PC-9 (cell line): Measurements from ENCODE around the gene SYPL2. TPM values are rescaled to one million over a fixed set of nuclear protein-coding genes. Genes with fewer than 3 reads are reported as not detected.

Source experiments
- BruUV-seq: library from RNA; stranded (reverse); fragments of 400-500 nt; replicated peaks from 2 replicates; lab custom pipeline; 2021; lab: Mats Ljungman, UMichigan
- CTCF ChIA-PET: fragments of 300-600 bp; sonication (Branson Sonifier 250); formaldehyde crosslinking; loops from one replicate; lab custom pipeline; 2022; ENCODE audit warnings: antibody characterized with exemption; lab: Charles Lee
- POLR2A ChIA-PET: fragments of 300-600 bp; sonication (Branson Sonifier 250); formaldehyde crosslinking; loops from one replicate; lab custom pipeline; 2022; ENCODE audit warnings: antibody characterized with exemption; ENCODE audit not compliant: unreplicated experiment; lab: Charles Lee
- DNase-seq, 2 experiments: peaks; one replicate each; pipeline versions ENCODE4 v3.0.0 to v3.0.0-alpha.2; 2015 to 2022; ENCODE audit warnings: mixed read lengths in 1 of 2
- H2AFZ ChIP-seq: fragments of 200-600 bp; sonication (generic); 2 replicates; pipeline ENCODE4 v1.8.1; 2017; ENCODE audit warnings: antibody characterized with exemption
- H3F3A ChIP-seq: fragments of 200-600 bp; sonication (generic); 2 replicates; pipeline ENCODE4 v1.8.1; 2017; ENCODE audit warnings: antibody characterized with exemption, mild to moderate bottlenecking, low read depth; ENCODE audit not compliant: insufficient read depth
- H3K27ac ChIP-seq: fragments of 200-600 bp; sonication (generic); 2 replicates; pipeline ENCODE4 v1.6.1; 2016; ENCODE audit warnings: mixed run types
- H3K27me3 ChIP-seq: fragments of 200-600 bp; sonication (generic); 2 replicates; pipeline ENCODE4 v1.6.1; 2016; ENCODE audit warnings: low read depth, mixed run types; ENCODE audit not compliant: insufficient read depth
- H3K36me3 ChIP-seq: fragments of 200-600 bp; sonication (generic); 2 replicates; pipeline ENCODE4 v1.6.1; 2016; ENCODE audit warnings: low read depth, mixed run types
- H3K4me1 ChIP-seq: fragments of 200-600 bp; sonication (generic); replicated peaks from 2 replicates; pipeline ENCODE4 v1.6.1; 2016; ENCODE audit warnings: mixed run types; ENCODE audit not compliant: insufficient read depth
- H3K4me2 ChIP-seq: fragments of 200-600 bp; sonication (generic); 2 replicates; pipeline ENCODE4 v1.6.1; 2017; ENCODE audit warnings: mixed run types
- H3K4me3 ChIP-seq: fragments of 200-600 bp; sonication (generic); 2 replicates; pipeline ENCODE4 v1.6.1; 2016; ENCODE audit warnings: mixed run types
- H3K79me2 ChIP-seq: fragments of 200-600 bp; sonication (generic); 2 replicates; pipeline ENCODE4 v1.6.1; 2017; ENCODE audit warnings: low read depth, mixed run types
- H3K9me2 ChIP-seq: fragments of 200-600 bp; sonication (generic); 2 replicates; pipeline ENCODE4 v1.8.1; 2017; ENCODE audit warnings: mild to moderate bottlenecking; ENCODE audit not compliant: insufficient read depth
- H3K9me3 ChIP-seq: fragments of 200-600 bp; sonication (generic); 2 replicates; pipeline ENCODE4 v1.8.1; 2016; ENCODE audit warnings: low read depth; ENCODE audit not compliant: insufficient read depth
- H4K20me1 ChIP-seq: fragments of 200-600 bp; sonication (generic); 2 replicates; pipeline ENCODE4 v1.8.1; 2017; ENCODE audit not compliant: insufficient read depth
- EZH2 ChIP-seq: fragments of 200-600 bp; sonication (generic); IDR thresholded peaks from 2 replicates; pipeline ENCODE4 v1.8.0; 2017; ENCODE audit warnings: antibody characterized with exemption, low read depth
- intact Hi-C: fragments of 100-400 bp; cut with micrococcal nuclease; formaldehyde crosslinking; loops from one replicate; pipeline ENCODE4 v1.10.0; 2022; ENCODE audit not compliant: unreplicated experiment
- total RNA-seq: library from RNA; stranded (reverse); gene quantifications from 2 replicates; pipeline ENCODE4 v1.2.3, GENCODE V29; 2021
- TF ChIP-seq, protein P1 (sequence below): fragments of 200-600 bp; sonication (generic); conservative IDR thresholded peaks from 2 replicates; pipeline ENCODE4 v1.6.1; 2017; ENCODE audit warnings: mixed run types, antibody characterized with exemption, mild to moderate bottlenecking, moderate library complexity

Gene SYPL2
- total RNA-seq, 1 experiment from 2014 or later, result 0.09 TPM

DNA sequence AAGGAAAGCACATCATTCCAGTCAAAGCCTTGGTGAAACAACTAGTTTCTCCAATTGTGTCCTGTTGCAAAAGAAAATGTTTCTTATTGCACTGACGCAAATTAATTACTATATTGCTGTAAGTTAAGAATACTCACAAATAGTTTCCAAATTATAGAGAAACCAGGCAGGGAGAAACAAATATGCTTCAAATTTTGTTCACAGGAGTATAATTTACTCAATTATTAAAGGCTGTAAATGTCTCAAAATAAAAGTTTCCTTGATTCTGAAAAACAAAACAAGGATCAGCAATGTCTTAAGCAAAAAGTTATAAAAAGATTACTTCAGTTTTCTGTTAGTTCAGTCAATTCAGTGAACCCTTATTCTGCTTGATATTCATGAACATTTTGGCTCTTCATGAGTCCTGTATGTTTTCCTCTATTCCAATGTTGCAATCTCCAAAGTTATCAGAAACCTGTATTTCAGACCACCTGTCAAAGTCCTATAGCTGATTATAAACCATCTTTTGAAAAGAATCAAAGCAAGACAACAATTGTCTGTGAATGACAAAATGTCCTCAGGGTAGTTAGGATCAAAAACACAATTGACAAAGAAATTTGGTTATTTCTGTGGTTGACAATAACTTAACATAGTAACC is 11.7 kb upstream of the SYPL2 start:
- no peaks in the 10 kb centered on the region for H3K36me3 ChIP-seq
- BruUV-seq, result no TSS peak
- no peak overlapping the region for H3K4me3 ChIP-seq
- no peak for DNase-seq
- no peak overlapping the region for H3K27ac ChIP-seq
- H3F3A ChIP-seq, result no peaks in the 10 kb centered on the region
- H2AFZ ChIP-seq, result no peak overlapping the region
- TF ChIP-seq EZH2, result no peak
- TF ChIP-seq, protein P1, sequence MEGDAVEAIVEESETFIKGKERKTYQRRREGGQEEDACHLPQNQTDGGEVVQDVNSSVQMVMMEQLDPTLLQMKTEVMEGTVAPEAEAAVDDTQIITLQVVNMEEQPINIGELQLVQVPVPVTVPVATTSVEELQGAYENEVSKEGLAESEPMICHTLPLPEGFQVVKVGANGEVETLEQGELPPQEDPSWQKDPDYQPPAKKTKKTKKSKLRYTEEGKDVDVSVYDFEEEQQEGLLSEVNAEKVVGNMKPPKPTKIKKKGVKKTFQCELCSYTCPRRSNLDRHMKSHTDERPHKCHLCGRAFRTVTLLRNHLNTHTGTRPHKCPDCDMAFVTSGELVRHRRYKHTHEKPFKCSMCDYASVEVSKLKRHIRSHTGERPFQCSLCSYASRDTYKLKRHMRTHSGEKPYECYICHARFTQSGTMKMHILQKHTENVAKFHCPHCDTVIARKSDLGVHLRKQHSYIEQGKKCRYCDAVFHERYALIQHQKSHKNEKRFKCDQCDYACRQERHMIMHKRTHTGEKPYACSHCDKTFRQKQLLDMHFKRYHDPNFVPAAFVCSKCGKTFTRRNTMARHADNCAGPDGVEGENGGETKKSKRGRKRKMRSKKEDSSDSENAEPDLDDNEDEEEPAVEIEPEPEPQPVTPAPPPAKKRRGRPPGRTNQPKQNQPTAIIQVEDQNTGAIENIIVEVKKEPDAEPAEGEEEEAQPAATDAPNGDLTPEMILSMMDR, result no peak
- no peaks in the 10 kb centered on the region for H3K4me1 ChIP-seq
- H4K20me1 ChIP-seq, result no peaks in the 10 kb centered on the region; the same call in 1 of the 2 replicates
- peaks cover 52% of the 10 kb centered on the region for H3K27me3 ChIP-seq
- no peaks in the 10 kb centered on the region for H3K79me2 ChIP-seq
- no peaks in the 10 kb centered on the region for H3K9me2 ChIP-seq
- ChIA-PET POLR2A (no interaction called here), CTCF (no interaction called here)
- no peak overlapping the region for H3K4me2 ChIP-seq
- intact Hi-C loops, result no loop called here
- H3K9me3 ChIP-seq, result 0 out of 2 replicates have a peak, but pooled peaks cover 4% of the 10 kb centered on the region

DNA sequence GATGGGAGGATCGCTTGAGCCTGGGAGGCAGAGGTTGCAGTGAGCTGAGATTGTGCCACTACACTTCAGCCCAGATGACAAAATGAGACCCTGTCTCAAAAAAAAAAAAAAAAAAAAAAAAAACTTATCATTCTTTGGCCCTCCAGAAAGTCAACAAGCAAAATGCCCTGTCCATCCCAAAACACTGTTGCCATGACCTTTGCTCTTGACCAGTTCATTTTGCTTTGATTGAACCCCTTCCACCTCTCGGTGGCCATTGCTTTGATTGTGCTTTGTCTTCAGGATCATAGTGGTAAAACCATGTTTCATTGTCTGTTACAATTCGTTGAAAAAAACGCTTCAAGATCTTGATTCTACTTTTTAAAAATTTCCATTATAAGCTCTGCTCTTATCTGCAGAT is 8.5 kb upstream of the SYPL2 start:
- Histone ChIP-seq H2AFZ (no peak overlapping the region), H3K4me1 (no peaks in the 10 kb centered on the region), H4K20me1 (no peaks in the 10 kb centered on the region; the same call in 1 of the 2 replicates), H3K4me3 (no peak overlapping the region), H3K79me2 (no peaks in the 10 kb centered on the region), H3F3A (no peaks in the 10 kb centered on the region), H3K27ac (no peak overlapping the region), H3K27me3 (peaks cover 80% of the 10 kb centered on the region), H3K9me2 (no peaks in the 10 kb centered on the region), H3K36me3 (no peaks in the 10 kb centered on the region), H3K4me2 (no peak overlapping the region), H3K9me3 (0 out of 2 replicates have a peak, but pooled peaks cover 4% of the 10 kb centered on the region)
- ChIA-PET POLR2A (no interaction called here), CTCF (interaction anchor here (0.7 kb wide), 1 partner anchor 41 kb away, joined by 5 read pairs; no protein-coding TSS in a partner anchor)
- DNase-seq, result no peak
- intact Hi-C loops, result no loop called here
- TF ChIP-seq, protein P1, result no peak
- no peak for TF ChIP-seq EZH2
- no TSS peak for BruUV-seq

DNA sequence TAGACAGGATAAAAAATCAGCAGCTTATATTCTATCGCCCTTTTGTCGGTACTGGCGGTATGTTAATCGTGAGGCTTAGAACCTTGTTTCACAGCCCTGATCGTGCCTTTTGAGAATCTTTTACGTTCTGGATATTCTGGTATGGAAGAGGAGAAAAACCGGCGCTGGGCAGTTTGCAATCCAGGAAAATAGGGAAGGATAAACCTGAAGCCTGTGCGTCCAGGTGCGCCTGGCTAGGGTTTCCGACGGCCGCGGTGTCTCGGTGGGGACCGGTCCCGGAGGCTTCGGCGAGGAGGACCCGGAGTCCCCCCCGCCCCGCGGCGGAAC is 258 bp upstream of the SYPL2 start:
- peak overlapping the region; percentile 41 for H3K4me2 ChIP-seq
- CTCF ChIA-PET, result no interaction called here
- no peaks in the 10 kb centered on the region for H4K20me1 ChIP-seq
- no TSS peak for BruUV-seq
- H3K27ac ChIP-seq, result no peak overlapping the region
- H2AFZ ChIP-seq, result peak overlapping the region; percentile 34; the same call in 1 of the 2 replicates
- intact Hi-C loops, result no loop called here
- H3K79me2 ChIP-seq, result no peaks in the 10 kb centered on the region
- H3K36me3 ChIP-seq, result no peaks in the 10 kb centered on the region
- no peaks in the 10 kb centered on the region for H3K9me2 ChIP-seq
- peak overlapping the region; percentile 27; the same call in 1 of the 2 replicates for H3K4me3 ChIP-seq
- H3F3A ChIP-seq, result no peaks in the 10 kb centered on the region
- TF ChIP-seq, protein P1, result no peak
- peaks cover 93% of the 10 kb centered on the region for H3K27me3 ChIP-seq
- no peak for DNase-seq
- no peaks in the 10 kb centered on the region for H3K4me1 ChIP-seq
- POLR2A ChIA-PET, result no interaction called here
- no peaks in the 10 kb centered on the region for H3K9me3 ChIP-seq
